ENCODE data around the gene HOXD9. TPM values are rescaled to one million over a fixed set of nuclear protein-coding genes. Genes with fewer than 3 reads are reported as not detected.

HOXD9 gene
- total and polyA plus RNA-seq, 2 of the 8 experiments (the other 6 are each of a cell fraction or from before 2014, with no cell fraction given): not detected

- TF ChIP-seq CHD7 (IDR thresholded peaks at IDR 0.05; ENCODE audit: insufficient replicate concordance, low read length): no peak
- TF ChIP-seq USF2 (IDR thresholded peaks at IDR 0.05; ENCODE audit: low read length): peak; percentile 65
- no peak for TF ChIP-seq RNF2 (IDR thresholded peaks at IDR 0.05; ENCODE audit: borderline replicate concordance, low read depth, low read length, missing control alignments, poor library complexity, severe bottlenecking)
- TF ChIP-seq POLR2AphosphoS5 (IDR thresholded peaks at IDR 0.05; ENCODE audit: low read depth, low read length): no peak
- TF ChIP-seq KDM4A (IDR thresholded peaks at IDR 0.05; ENCODE audit: low read depth, low read length, severe bottlenecking): no peak
- peak; percentile 70 for TF ChIP-seq SUZ12 (IDR thresholded peaks at IDR 0.05; ENCODE audit: low read length)
- no peak for TF ChIP-seq RXRA (IDR thresholded peaks at IDR 0.05; ENCODE audit: insufficient read depth, low read depth, low read length)
- TF ChIP-seq EZH2 (IDR thresholded peaks at IDR 0.05; ENCODE audit: low read depth, low read length, severe bottlenecking): peak; percentile 91
These were observed at the start of gene HOXD9 (continued) for GRCh38 chr2:176122683-176123410.
